ENCODE measurements around the gene DCDC2C.

Gene DCDC2C

DNA sequence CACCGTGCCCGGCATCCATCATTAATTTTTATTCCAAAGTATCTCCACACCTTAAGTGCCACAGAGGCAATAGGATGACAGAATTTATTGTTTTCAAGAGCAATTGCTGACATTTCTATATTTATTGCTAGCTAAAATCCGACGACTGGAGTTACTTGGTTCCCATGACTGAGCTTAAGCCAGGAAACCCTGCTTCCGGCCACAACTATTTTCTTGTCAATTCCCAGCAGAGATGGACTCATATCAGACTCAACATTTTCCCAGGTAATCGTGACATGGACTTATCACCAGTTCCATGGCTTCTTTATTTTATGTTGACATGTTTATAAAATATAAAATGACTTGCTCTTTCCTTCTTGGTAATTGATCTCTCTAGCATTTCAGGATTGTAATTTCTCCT lies 20.6 kb upstream of the DCDC2C start:
- H3K9me2 ChIP-seq (ENCODE audit: low read depth, low read length) = no peaks in the 10 kb centered on the region
- H3K4me2 ChIP-seq (ENCODE audit: low read length) = no peak overlapping the region
- 0 out of 2 replicates have a peak, but pooled peaks cover 5% of the 10 kb centered on the region for H3K36me3 ChIP-seq (ENCODE audit: insufficient read depth, low read length)
- no peak overlapping the region for H3K4me3 ChIP-seq (ENCODE audit: low read depth, low read length, poor library complexity, severe bottlenecking)
- H3K79me2 ChIP-seq (ENCODE audit: insufficient read depth, low read length) = no peaks in the 10 kb centered on the region
- no peaks in the 10 kb centered on the region for H4K20me1 ChIP-seq (ENCODE audit: insufficient read depth, low read length)
- no peaks in the 10 kb centered on the region for H3K9me3 ChIP-seq (ENCODE audit: low read length)
- H3K9ac ChIP-seq (ENCODE audit: low read length) = no peak overlapping the region
- H3K27ac ChIP-seq (ENCODE audit: low read depth, low read length, poor library complexity, severe bottlenecking) = no peak overlapping the region
- no peaks in the 10 kb centered on the region for H3K27me3 ChIP-seq (ENCODE audit: insufficient read depth, low read length)
- no peak overlapping the region for H2AFZ ChIP-seq (ENCODE audit: low read length)
- no peaks in the 10 kb centered on the region for H3F3A ChIP-seq (ENCODE audit: insufficient read depth, low read length)
- TF ChIP-seq, protein P1, sequence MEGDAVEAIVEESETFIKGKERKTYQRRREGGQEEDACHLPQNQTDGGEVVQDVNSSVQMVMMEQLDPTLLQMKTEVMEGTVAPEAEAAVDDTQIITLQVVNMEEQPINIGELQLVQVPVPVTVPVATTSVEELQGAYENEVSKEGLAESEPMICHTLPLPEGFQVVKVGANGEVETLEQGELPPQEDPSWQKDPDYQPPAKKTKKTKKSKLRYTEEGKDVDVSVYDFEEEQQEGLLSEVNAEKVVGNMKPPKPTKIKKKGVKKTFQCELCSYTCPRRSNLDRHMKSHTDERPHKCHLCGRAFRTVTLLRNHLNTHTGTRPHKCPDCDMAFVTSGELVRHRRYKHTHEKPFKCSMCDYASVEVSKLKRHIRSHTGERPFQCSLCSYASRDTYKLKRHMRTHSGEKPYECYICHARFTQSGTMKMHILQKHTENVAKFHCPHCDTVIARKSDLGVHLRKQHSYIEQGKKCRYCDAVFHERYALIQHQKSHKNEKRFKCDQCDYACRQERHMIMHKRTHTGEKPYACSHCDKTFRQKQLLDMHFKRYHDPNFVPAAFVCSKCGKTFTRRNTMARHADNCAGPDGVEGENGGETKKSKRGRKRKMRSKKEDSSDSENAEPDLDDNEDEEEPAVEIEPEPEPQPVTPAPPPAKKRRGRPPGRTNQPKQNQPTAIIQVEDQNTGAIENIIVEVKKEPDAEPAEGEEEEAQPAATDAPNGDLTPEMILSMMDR (IDR thresholded peaks at IDR 0.05; ENCODE audit: low read length) = no peak
- TF ChIP-seq EZH2 (IDR thresholded peaks at IDR 0.05; ENCODE audit: borderline replicate concordance, low read length) = no peak
- peaks cover 14% of the 10 kb centered on the region for H3K4me1 ChIP-seq (ENCODE audit: insufficient read depth, low read length, severe bottlenecking)

DNA sequence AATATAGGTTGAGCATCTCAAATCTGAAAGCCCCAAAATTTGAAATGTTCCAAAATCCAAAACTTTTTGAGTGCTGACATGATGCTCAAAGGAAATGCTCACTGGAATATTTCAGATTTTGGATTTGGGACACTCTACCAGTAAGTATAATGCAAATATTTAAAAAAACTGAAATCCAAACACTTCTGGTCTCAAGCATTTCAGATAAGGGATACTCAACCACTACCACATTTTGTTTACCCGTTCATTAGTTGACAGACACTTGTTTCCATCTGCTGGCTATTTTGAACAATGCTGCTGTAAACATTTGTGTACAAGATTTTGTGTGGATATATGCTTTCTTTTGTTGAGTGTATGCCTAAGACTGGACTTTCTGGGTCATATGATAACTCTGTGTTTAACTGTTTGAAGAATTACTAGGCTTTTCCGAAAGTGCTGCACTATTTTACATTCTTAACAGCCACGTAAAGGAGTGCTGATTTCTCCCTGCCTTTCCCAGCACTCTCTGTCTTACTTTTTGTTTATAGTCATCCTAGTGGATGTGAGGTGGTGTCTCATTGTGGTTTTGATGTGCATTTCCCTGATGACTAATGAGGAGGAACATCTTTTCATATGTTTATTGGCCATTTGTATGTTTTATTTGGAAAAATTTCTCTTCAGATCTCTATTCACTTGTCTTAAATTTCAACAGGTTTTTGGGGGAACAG lies 19.5 kb upstream of the DCDC2C start:
- no peak overlapping the region for H3K4me3 ChIP-seq (ENCODE audit: low read depth, low read length, poor library complexity, severe bottlenecking)
- no peak overlapping the region for H3K27ac ChIP-seq (ENCODE audit: low read depth, low read length, poor library complexity, severe bottlenecking)
- TF ChIP-seq EZH2 (IDR thresholded peaks at IDR 0.05; ENCODE audit: borderline replicate concordance, low read length) = no peak
- TF ChIP-seq, protein P1 (IDR thresholded peaks at IDR 0.05; ENCODE audit: low read length) = no peak; the same call in 1 of the 2 replicates
- no peaks in the 10 kb centered on the region for H4K20me1 ChIP-seq (ENCODE audit: insufficient read depth, low read length)
- H2AFZ ChIP-seq (ENCODE audit: low read length) = no peak overlapping the region
- no peak overlapping the region for H3K9ac ChIP-seq (ENCODE audit: low read length)
- no peaks in the 10 kb centered on the region for H3K9me3 ChIP-seq (ENCODE audit: low read length)
- 0 out of 2 replicates have a peak, but pooled peaks cover 5% of the 10 kb centered on the region for H3K36me3 ChIP-seq (ENCODE audit: insufficient read depth, low read length)
- H3F3A ChIP-seq (ENCODE audit: insufficient read depth, low read length) = no peaks in the 10 kb centered on the region
- H3K4me1 ChIP-seq (ENCODE audit: insufficient read depth, low read length, severe bottlenecking) = peaks cover 14% of the 10 kb centered on the region
- no peaks in the 10 kb centered on the region for H3K9me2 ChIP-seq (ENCODE audit: low read depth, low read length)
- H3K27me3 ChIP-seq (ENCODE audit: insufficient read depth, low read length) = no peaks in the 10 kb centered on the region
- no peak overlapping the region for H3K4me2 ChIP-seq (ENCODE audit: low read length)
- H3K79me2 ChIP-seq (ENCODE audit: insufficient read depth, low read length) = no peaks in the 10 kb centered on the region

DNA sequence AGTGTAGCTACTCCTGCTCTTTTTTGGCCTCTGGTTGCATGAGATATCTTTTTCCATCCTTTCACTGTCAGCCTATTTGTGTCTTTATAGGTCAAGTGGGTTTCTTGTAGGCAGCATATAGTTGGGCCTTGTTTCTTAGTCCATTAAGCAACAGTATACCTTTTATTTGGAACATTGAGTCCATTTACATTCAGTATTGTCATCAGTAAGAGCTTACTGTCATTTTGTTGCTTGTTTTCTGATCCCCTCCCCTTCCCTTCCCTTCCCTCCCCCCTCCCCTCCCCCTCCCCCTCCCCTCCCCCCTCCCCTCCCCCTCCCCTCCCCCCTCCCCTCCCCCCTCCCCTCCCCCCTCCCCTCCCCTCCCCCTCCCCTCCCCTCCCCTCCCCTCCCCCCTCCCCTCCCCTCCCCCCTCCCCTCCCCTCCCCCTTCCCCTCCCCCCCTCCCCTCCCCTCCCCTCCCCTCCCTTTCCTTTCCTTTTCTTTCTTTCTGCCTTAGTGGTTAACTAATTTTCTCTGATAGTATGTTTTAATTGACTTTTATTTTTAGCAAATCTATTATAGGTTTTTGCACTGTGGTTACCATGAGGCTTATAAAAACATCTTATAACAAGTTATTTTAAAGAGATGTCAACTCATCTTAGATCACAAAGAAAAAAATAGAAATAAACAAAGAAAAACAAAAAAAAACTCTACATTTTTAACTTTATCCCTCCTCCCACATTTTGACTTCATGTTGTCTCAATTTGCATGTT lies 13.2 kb upstream of the DCDC2C start:
- H3K36me3 ChIP-seq (ENCODE audit: insufficient read depth, low read length) = 0 out of 2 replicates have a peak, but pooled peaks cover under 1% of the 10 kb centered on the region
- H3K9ac ChIP-seq (ENCODE audit: low read length) = no peak overlapping the region
- no peak overlapping the region for H3K27ac ChIP-seq (ENCODE audit: low read depth, low read length, poor library complexity, severe bottlenecking)
- H3K9me3 ChIP-seq (ENCODE audit: low read length) = no peaks in the 10 kb centered on the region; the same call in 1 of the 2 replicates
- no peaks in the 10 kb centered on the region for H4K20me1 ChIP-seq (ENCODE audit: insufficient read depth, low read length)
- no peaks in the 10 kb centered on the region for H3F3A ChIP-seq (ENCODE audit: insufficient read depth, low read length)
- no peak overlapping the region for H2AFZ ChIP-seq (ENCODE audit: low read length)
- H3K4me1 ChIP-seq (ENCODE audit: insufficient read depth, low read length, severe bottlenecking) = no peaks in the 10 kb centered on the region
- H3K4me2 ChIP-seq (ENCODE audit: low read length) = no peak overlapping the region
- no peaks in the 10 kb centered on the region for H3K9me2 ChIP-seq (ENCODE audit: low read depth, low read length)
- H3K4me3 ChIP-seq (ENCODE audit: low read depth, low read length, poor library complexity, severe bottlenecking) = no peak overlapping the region
- no peaks in the 10 kb centered on the region for H3K27me3 ChIP-seq (ENCODE audit: insufficient read depth, low read length)
- TF ChIP-seq, protein P1 (IDR thresholded peaks at IDR 0.05; ENCODE audit: low read length) = no peak
- no peak for TF ChIP-seq EZH2 (IDR thresholded peaks at IDR 0.05; ENCODE audit: borderline replicate concordance, low read length)
- no peaks in the 10 kb centered on the region for H3K79me2 ChIP-seq (ENCODE audit: insufficient read depth, low read length)
